Esophagus squamous epithelium (tissue), 4 donors: ENCODE measurements around the gene DARS1.

ENCODE experiments used
- CTCF ChIP-seq, 6 experiments: fragments of 450-650 bp in 4 of 6; fragments of 200-600 bp in 2 of 6; sonication (generic) in 2 of 6; IDR thresholded peaks; one replicate each; pipeline ENCODE4 v1.5.1; 2016 to 2019; ENCODE audit warnings: antibody characterized with exemption in 6 of 6, mild to moderate bottlenecking in 4 of 6, moderate library complexity in 4 of 6
- POLR2A ChIP-seq, 4 donors: fragments of 450-650 bp; IDR thresholded peaks; one replicate each; pipeline ENCODE4 v1.6.1; 2017; ENCODE audit warnings: antibody characterized with exemption in 4 of 4, mild to moderate bottlenecking in 4 of 4, moderate library complexity in 3 of 4

- TF ChIP-seq CTCF (IDR thresholded peaks at IDR 0.05) (no peak), POLR2A (IDR thresholded peaks at IDR 0.05) (no peak)
These were observed 31.3 kb downstream of the DARS1 start for GRCh38 chr2:135954020-135954601.
